Neutrophil (primary cell): ENCODE data around the gene ASIC4.

Source experiments
- H3K27ac ChIP-seq: fragments of 200-600 bp; sonication (generic); 2 replicates; pipeline ENCODE4 v1.5.1; 2016; ENCODE audit warnings: mild to moderate bottlenecking, moderate library complexity
- H3K27me3 ChIP-seq: fragments of 200-600 bp; sonication (generic); 2 replicates; pipeline ENCODE4 v1.6.0; 2016; ENCODE audit warnings: mild to moderate bottlenecking
- H3K36me3 ChIP-seq: fragments of 200-600 bp; sonication (generic); 2 replicates; pipeline ENCODE4 v1.5.1; 2017
- H3K4me1 ChIP-seq, 2 experiments: fragments of 200-600 bp in 1 of 2; sonication (generic) in 1 of 2; 1 replicate in 1 of 2; 2 replicates in 1 of 2; pipeline versions ENCODE4 v1.5.1 to v1.6.1; 2013 to 2016; ENCODE audit warnings: low read depth in 1 of 2, low read length in 1 of 2, mild to moderate bottlenecking in 1 of 2, moderate library complexity in 1 of 2; ENCODE audit not compliant: control insufficient read depth in 1 of 2, insufficient read depth in 1 of 2
- H3K4me3 ChIP-seq, 2 experiments: fragments of 200-600 bp in 1 of 2; sonication (generic) in 1 of 2; 1 replicate in 1 of 2; 2 replicates in 1 of 2; pipeline ENCODE4 v1.5.1; 2013 to 2016; ENCODE audit warnings: low read depth in 1 of 2, low read length in 1 of 2, mild to moderate bottlenecking in 1 of 2, moderate library complexity in 1 of 2
- H3K9me3 ChIP-seq: fragments of 200-600 bp; sonication (generic); 2 replicates; pipeline ENCODE4 v1.5.1; 2016
- TF ChIP-seq, protein P1 (sequence below): fragments of 200-600 bp; sonication (generic); IDR thresholded peaks from 2 replicates; pipeline ENCODE4 v1.5.1; 2016; ENCODE audit warnings: antibody characterized with exemption

Gene ASIC4

DNA sequence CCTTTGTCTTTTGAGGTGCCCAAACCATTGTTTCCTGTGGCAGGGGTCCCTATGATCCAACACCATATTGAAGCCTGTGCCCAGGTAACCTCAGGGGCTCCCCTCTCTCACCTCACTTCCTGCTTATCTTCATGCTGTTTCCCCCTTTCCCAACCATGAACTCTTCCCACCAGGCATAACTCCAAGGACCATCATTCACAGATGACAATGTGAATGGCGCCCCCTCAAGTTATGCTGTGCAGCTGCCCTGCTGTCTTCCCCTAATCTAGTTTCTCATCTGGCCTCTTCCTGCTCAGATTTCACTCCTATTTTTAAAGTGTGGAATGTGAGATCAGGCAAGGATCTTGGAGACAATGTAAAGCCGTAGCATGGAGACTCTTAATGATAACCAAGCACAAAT, 14.1 kb upstream of the ASIC4 start:
- no peaks in the 10 kb centered on the region for H3K9me3 ChIP-seq
- H3K27ac ChIP-seq, result no peak overlapping the region
- H3K36me3 ChIP-seq, result peaks cover 28% of the 10 kb centered on the region
- H3K27me3 ChIP-seq, result peaks cover 26% of the 10 kb centered on the region
- no peak overlapping the region for H3K4me3 ChIP-seq
- TF ChIP-seq, protein P1, sequence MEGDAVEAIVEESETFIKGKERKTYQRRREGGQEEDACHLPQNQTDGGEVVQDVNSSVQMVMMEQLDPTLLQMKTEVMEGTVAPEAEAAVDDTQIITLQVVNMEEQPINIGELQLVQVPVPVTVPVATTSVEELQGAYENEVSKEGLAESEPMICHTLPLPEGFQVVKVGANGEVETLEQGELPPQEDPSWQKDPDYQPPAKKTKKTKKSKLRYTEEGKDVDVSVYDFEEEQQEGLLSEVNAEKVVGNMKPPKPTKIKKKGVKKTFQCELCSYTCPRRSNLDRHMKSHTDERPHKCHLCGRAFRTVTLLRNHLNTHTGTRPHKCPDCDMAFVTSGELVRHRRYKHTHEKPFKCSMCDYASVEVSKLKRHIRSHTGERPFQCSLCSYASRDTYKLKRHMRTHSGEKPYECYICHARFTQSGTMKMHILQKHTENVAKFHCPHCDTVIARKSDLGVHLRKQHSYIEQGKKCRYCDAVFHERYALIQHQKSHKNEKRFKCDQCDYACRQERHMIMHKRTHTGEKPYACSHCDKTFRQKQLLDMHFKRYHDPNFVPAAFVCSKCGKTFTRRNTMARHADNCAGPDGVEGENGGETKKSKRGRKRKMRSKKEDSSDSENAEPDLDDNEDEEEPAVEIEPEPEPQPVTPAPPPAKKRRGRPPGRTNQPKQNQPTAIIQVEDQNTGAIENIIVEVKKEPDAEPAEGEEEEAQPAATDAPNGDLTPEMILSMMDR, result no peak
- H3K4me1 ChIP-seq, result peaks cover 27 to 32% of the 10 kb centered on the region in 2 experiments

DNA sequence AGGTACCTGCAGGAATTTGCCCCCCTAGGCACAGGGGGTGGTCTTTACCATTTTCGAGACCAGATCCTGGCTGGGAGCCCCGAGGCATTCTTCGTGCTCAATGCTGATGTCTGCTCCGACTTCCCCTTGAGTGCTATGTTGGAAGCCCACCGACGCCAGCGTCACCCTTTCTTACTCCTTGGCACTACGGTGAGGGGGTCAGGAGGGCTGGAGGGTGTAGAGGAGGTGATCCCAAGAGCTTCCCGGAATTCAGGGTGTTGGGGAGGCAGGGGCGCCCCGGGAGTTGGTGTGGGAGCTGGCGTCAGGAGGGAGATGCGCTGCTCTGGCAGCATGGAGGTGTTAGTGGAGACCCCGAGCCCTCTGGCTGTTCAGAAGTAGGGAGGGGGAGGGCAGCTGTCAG, 12.4 kb upstream of the ASIC4 start:
- peaks cover 9% of the 10 kb centered on the region for H3K27me3 ChIP-seq
- peaks cover 45% of the 10 kb centered on the region for H3K36me3 ChIP-seq
- no peak overlapping the region for H3K27ac ChIP-seq
- TF ChIP-seq, protein P1, result no peak
- no peaks in the 10 kb centered on the region for H3K9me3 ChIP-seq
- H3K4me3 ChIP-seq, result no peak overlapping the region
- H3K4me1 ChIP-seq, result peaks cover 22 to 29% of the 10 kb centered on the region in 2 experiments

DNA sequence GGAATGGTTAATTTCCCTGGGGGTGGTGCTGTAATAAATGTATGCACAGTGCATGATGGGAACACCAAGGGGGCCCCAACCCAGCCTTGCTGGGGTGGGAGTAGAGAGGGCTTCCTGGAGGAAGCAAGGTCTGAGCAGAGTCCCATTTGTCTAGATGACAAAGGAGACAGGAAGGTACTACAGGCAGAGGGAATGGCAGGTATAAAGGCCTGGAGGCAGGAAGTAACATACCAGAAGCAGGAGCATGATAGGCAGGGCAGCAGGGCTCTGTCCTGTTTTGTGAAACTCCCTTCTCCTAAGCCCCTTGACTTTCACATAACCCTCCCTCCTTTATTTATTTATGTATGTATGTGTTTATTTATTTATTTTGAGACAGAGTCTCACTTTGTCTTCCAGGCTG, 11.7 kb upstream of the ASIC4 start:
- peaks cover 15 to 21% of the 10 kb centered on the region in 2 experiments for H3K4me1 ChIP-seq

DNA sequence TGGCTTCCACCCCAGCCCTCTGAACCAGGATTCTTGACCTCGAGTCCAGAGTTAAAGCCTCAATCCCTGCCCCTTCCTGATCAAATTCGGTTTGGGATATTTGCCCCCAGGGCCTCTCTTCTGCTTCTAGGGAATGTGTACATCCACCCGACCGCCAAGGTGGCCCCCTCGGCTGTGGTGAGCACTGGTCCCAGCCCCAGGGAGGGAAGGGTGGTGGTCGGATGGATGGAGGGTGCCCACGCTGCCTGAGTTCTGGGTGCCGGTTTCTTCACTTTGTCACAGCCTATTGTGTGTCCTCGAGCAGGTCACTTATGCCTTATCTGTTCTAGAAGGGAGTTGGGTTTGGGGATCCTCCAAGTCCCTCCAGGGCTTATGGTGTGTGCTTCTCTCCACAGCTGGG, 8.7 kb upstream of the ASIC4 start:
- Histone ChIP-seq H3K36me3 (peaks cover 53% of the 10 kb centered on the region), H3K9me3 (no peaks in the 10 kb centered on the region), H3K27me3 (peaks cover 25% of the 10 kb centered on the region), H3K27ac (no peak overlapping the region), H3K4me1 (no peaks in the 10 kb centered on the region), H3K4me3 (no peak overlapping the region)
- TF ChIP-seq, protein P1, result no peak

More for the DNA sequence above, 11.7 kb upstream of the ASIC4 start:
- Histone ChIP-seq H3K27me3 (peaks cover 1% of the 10 kb centered on the region), H3K27ac (no peak overlapping the region), H3K36me3 (peaks cover 53% of the 10 kb centered on the region), H3K9me3 (no peaks in the 10 kb centered on the region), H3K4me3 (no peak overlapping the region)
- TF ChIP-seq, protein P1, result no peak

DNA sequence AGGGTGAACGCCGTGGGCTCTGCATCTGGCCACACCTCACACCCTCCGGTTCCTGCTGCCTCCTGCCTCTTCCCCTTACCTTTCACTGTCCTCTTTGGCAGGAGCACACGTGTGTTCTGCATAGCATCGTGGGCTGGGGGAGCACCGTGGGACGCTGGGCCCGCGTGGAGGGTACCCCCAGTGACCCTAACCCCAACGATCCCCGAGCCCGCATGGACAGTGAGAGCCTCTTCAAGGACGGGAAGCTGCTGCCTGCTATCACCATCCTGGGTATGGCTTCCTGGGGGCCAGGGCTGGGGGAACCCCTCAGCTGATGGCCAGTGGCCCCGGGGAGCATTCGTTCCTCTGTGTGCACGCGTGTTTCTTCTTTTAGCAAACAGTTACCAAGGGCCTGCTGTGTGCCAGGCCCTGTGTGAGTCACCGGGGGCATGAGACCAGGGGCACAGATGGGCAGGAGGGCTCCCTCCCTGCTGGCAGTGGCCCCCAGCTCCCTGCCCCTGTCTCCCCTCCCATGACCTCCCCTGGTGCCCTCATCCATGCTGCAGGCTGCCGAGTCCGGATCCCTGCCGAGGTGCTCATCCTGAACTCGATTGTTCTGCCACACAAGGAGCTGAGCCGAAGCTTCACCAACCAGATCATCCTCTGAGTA, 8.0 kb upstream of the ASIC4 start:
- Histone ChIP-seq H3K4me1 (no peaks in the 10 kb centered on the region), H3K9me3 (no peaks in the 10 kb centered on the region), H3K4me3 (no peak overlapping the region), H3K36me3 (peaks cover 53% of the 10 kb centered on the region), H3K27ac (no peak overlapping the region), H3K27me3 (peaks cover 32% of the 10 kb centered on the region)
- TF ChIP-seq, protein P1, result no peak
